ENCODE results near the gene SPTLC3.

The SPTLC3 gene

DNA sequence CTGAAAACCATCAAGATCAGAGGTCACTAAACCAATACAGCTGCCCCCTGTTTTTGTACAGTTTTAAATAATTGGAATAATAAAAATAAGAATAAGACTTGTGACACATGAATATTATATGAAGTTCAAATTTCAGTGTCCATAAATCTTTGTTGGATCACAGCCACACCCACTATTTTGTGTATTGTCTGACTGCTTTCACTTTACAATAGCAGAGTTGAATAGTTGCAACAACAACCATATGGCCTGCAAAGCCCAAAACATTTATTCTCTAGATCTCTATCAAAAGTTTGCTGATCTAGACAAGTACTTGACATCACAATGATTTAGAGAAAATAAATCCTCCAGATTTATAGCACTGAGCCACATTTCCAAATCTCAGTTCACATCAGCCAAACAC is 73.6 kb downstream of the SPTLC3 start:
- H3K4me3 ChIP-seq (replicated peaks; ENCODE audit: insufficient read depth, low read length): no peak overlapping the region

DNA sequence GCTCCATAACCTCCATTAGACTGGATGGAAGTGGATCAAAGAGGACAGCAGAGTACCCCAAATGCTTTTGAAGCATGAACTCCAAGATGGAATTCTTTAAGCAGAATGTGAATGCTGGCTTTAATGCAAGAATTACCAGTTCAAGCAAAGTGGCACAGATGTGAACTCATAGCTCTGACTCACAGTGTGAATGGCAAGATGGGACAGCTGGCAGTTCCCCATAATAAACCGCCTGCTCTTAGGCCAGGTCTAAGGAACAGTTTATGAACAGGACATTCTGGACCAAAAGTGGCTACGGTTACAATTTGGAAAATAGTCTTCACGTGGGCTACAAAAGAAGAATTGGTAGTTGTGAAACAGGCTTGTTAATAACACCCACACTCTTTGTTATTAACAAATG is 76.5 kb downstream of the SPTLC3 start:
- Histone ChIP-seq H3K27ac (replicated peaks) (no peak overlapping the region), H3K27me3 (ENCODE audit: insufficient read depth, poor library complexity, severe bottlenecking) (no peaks in the 10 kb centered on the region), H3K4me3 (replicated peaks; ENCODE audit: insufficient read depth, low read length) (no peak overlapping the region)
- no peak for DNase-seq (ENCODE audit: low read depth in 1 of 2, low spot score in 1 of 2)
- TF ChIP-seq SPI1 (IDR thresholded peaks at IDR 0.05; ENCODE audit: borderline replicate concordance, low read depth) (no peak), REST (IDR thresholded peaks at IDR 0.05; ENCODE audit: insufficient replicate concordance, low read depth) (no peak), GABPA (IDR thresholded peaks at IDR 0.05; ENCODE audit: low read depth) (no peak), POLR2AphosphoS5 (IDR thresholded peaks at IDR 0.05; ENCODE audit: low read depth) (no peak), CTCF (IDR thresholded peaks at IDR 0.05; ENCODE audit: insufficient read depth, low read length) (no peak)

More for the DNA sequence above, 73.6 kb downstream of the SPTLC3 start:
- no peak for DNase-seq (ENCODE audit: low read depth in 1 of 2, low spot score in 1 of 2)
- TF ChIP-seq GABPA (IDR thresholded peaks at IDR 0.05; ENCODE audit: low read depth) (no peak), REST (IDR thresholded peaks at IDR 0.05; ENCODE audit: insufficient replicate concordance, low read depth) (no peak), POLR2AphosphoS5 (IDR thresholded peaks at IDR 0.05; ENCODE audit: low read depth) (no peak), CTCF (IDR thresholded peaks at IDR 0.05; ENCODE audit: insufficient read depth, low read length) (no peak), SPI1 (IDR thresholded peaks at IDR 0.05; ENCODE audit: borderline replicate concordance, low read depth) (no peak)
- no peak overlapping the region for H3K27ac ChIP-seq (replicated peaks)
- H3K27me3 ChIP-seq (ENCODE audit: insufficient read depth, poor library complexity, severe bottlenecking): no peaks in the 10 kb centered on the region

DNA sequence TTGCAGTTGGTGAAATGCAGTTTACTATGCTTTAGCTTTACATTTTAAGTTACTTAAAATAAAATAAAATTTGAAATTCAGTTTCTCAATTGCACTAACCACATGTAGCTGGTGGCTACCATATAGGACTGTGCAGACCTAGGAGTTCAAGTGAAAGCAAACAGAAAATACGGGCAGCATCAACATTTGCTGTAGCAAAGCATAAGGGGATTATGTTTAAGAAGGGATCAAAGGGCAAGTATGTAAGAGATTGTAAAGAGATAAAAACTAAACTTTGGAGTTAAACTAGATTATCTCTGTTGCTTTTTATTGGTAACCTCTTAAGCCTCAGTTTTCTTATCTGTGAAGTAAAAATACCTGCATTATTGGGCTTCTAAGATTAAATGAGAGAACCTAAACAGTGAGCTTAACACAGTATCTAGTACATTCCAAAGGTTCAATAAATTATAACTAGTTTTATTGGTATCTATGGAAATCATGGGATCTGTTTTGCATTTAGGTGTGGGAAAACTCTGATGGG is 81.2 kb downstream of the SPTLC3 start:
- Histone ChIP-seq H3K27ac (replicated peaks) (no peak overlapping the region), H3K4me3 (replicated peaks; ENCODE audit: insufficient read depth, low read length) (no peak overlapping the region), H3K27me3 (ENCODE audit: insufficient read depth, poor library complexity, severe bottlenecking) (peaks cover 5% of the 10 kb centered on the region)
- TF ChIP-seq SPI1 (IDR thresholded peaks at IDR 0.05; ENCODE audit: borderline replicate concordance, low read depth) (no peak), GABPA (IDR thresholded peaks at IDR 0.05; ENCODE audit: low read depth) (no peak), CTCF (IDR thresholded peaks at IDR 0.05; ENCODE audit: insufficient read depth, low read length) (no peak), POLR2AphosphoS5 (IDR thresholded peaks at IDR 0.05; ENCODE audit: low read depth) (no peak), REST (IDR thresholded peaks at IDR 0.05; ENCODE audit: insufficient replicate concordance, low read depth) (no peak)
- DNase-seq (ENCODE audit: low read depth in 1 of 2, low spot score in 1 of 2): no peak

All from HL-60 (cell line).